ENCODE measurements around the gene TIGIT.

Gene TIGIT

GRCh38 chr3:114313426-114313825 is 19.6 kb downstream of the TIGIT start:
- DNase-seq = no peak

GRCh38 chr3:114314282-114314681 is 20.5 kb downstream of the TIGIT start:
- no peak for DNase-seq

- no peak for DNase-seq
These were observed 24.5 kb downstream of the TIGIT start for GRCh38 chr3:114318295-114318694.

GRCh38 chr3:114319453-114319852 is 25.6 kb downstream of the TIGIT start:
- no peak for DNase-seq

GRCh38 chr3:114320246-114320645 is 26.4 kb downstream of the TIGIT start:
- no peak for DNase-seq

GRCh38 chr3:114323546-114324254 is 29.9 kb downstream of the TIGIT start:
- no peak for DNase-seq

- no peak for DNase-seq
These were observed 33.8 kb downstream of the TIGIT start for GRCh38 chr3:114327665-114328064.

GRCh38 chr3:114328345-114328744 is 34.5 kb downstream of the TIGIT start:
- DNase-seq = no peak

- DNase-seq = no peak
These were observed 36.0 kb downstream of the TIGIT start for GRCh38 chr3:114329823-114330222.

GRCh38 chr3:114331007-114331406 is 37.2 kb downstream of the TIGIT start:
- DNase-seq = no peak

- no peak for DNase-seq
These were observed 37.9 kb downstream of the TIGIT start for GRCh38 chr3:114331710-114332109.

GRCh38 chr3:114332342-114333179 is 38.7 kb downstream of the TIGIT start:
- DNase-seq = no peak

GRCh38 chr3:114333180-114333922 is 39.5 kb downstream of the TIGIT start:
- DNase-seq = no peak

- DNase-seq = no peak
These were observed 40.1 kb downstream of the TIGIT start for GRCh38 chr3:114333923-114334240.

GRCh38 chr3:114336122-114336697 is 42.4 kb downstream of the TIGIT start:
- DNase-seq = no peak

- DNase-seq = no peak
These were observed 43.0 kb downstream of the TIGIT start for GRCh38 chr3:114336857-114337256.

- DNase-seq = no peak
These were observed 45.0 kb downstream of the TIGIT start for GRCh38 chr3:114338651-114339357.

GRCh38 chr3:114344492-114344891 is 50.7 kb downstream of the TIGIT start:
- DNase-seq = no peak

- DNase-seq = no peak
These were observed 56.4 kb downstream of the TIGIT start for GRCh38 chr3:114350271-114350670.

- DNase-seq = no peak
These were observed 56.9 kb downstream of the TIGIT start for GRCh38 chr3:114350690-114351089.

- DNase-seq = no peak
These were observed 57.4 kb downstream of the TIGIT start for GRCh38 chr3:114351123-114351821.

GRCh38 chr3:114351822-114352145 is 58.0 kb downstream of the TIGIT start:
- no peak for DNase-seq
